ENCODE measurements around the gene ARMS2.

Gene ARMS2, protein sequence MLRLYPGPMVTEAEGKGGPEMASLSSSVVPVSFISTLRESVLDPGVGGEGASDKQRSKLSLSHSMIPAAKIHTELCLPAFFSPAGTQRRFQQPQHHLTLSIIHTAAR

DNA sequence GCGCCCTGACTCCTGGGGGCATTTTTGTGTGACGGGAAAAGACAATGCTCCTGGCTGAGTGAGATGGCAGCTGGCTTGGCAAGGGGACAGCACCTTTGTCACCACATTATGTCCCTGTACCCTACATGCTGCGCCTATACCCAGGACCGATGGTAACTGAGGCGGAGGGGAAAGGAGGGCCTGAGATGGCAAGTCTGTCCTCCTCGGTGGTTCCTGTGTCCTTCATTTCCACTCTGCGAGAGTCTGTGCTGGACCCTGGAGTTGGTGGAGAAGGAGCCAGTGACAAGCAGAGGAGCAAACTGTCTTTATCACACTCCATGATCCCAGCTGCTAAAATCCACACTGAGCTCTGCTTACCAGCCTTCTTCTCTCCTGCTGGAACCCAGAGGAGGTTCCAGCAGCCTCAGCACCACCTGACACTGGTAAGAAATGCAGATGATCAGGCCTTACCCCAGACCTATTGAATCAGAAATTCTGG, at the start of gene ARMS2:
ARMS2 (plus strand) TSS at position 51 of the 478 bp plus-strand sequence; CDS start at position 126, 75 bp downstream.
- DNase-seq (ENCODE audit: low spot score), result no peak

DNA sequence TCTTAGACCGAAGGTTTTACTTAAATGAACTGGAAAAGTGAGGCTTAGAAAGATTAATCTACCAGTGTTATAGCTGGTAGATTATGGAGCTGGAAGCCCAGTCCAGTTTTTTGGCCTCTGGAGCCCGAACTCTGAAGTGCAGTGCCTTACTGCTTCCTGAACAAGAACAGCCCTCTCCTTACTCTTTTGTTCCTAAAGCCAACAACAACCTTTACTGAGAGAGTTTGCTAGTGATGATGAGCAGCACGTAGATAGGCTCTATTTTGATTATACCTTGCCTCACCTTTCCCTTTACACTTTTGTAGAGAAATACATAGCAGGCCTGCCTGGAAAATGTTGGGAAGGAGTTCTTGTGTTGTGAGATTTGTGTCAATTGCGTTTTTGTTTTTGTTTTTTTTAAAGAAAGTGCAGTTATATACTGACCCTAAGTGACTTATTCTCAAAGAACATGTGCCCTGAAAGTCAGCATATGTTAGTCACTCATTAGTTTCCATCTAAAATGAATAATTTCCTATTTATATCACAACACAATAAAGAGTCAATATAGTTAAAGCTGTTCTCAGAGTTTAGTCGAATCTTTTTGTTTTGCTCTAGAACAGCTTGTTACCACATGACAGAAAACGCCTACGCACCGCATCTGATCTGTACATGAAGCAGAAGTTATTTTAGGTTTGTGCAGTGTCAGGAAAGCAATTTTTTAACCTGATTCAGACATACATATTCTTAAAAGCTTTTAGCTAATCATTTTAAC, 46.9 kb upstream of the ARMS2 start:
- no peak for DNase-seq (ENCODE audit: low spot score)

GRCh38 chr10:122413327-122413726, 41.1 kb upstream of the ARMS2 start:
- no peak for DNase-seq (ENCODE audit: low spot score)

- no peak for DNase-seq (ENCODE audit: low spot score)
Measured at GRCh38 chr10:122417667-122418066, 36.8 kb upstream of the ARMS2 start.

DNA sequence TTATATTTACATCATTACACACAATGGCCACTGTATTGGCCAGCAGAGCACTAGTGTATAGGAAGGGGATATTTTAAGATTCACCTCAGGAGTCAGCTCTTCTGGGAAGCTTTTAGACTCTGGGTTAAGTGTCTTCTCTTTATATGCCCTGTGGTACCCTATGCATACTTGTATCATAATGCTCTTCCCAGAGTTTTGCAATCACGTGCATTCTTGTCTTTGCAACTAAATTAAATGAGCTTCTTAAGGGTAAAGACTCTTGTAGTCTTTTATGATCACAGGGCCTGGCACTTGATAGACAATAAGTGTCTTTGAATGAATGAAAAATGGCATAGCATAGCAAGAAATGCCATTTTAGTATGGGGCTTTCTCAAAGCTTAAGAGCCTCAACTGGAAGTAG, 35.4 kb upstream of the ARMS2 start:
- DNase-seq (ENCODE audit: low spot score), result no peak

- no peak for DNase-seq (ENCODE audit: low spot score)
Measured at GRCh38 chr10:122419876-122420623, 34.4 kb upstream of the ARMS2 start.

DNA sequence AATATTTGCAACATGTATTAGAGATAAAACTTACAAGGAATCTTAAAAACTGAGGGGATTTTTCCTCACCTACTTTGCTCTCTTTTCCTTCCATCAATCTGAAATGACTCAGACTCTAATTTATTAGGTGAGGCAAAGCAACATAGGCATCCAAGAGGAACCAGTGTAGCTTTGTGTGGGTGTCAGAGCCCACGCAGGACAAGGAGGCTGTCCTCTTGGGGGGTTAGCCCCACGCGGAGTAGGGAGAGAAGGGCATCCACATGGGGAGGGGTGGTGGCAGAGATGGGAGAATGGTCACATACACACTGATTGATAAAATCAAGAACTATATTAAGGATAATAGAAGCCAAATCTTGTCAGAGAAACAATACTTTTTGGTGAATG, 33.8 kb upstream of the ARMS2 start:
- DNase-seq (ENCODE audit: low spot score), result no peak

GRCh38 chr10:122421054-122421625, 33.3 kb upstream of the ARMS2 start:
- no peak for DNase-seq (ENCODE audit: low spot score)

DNA sequence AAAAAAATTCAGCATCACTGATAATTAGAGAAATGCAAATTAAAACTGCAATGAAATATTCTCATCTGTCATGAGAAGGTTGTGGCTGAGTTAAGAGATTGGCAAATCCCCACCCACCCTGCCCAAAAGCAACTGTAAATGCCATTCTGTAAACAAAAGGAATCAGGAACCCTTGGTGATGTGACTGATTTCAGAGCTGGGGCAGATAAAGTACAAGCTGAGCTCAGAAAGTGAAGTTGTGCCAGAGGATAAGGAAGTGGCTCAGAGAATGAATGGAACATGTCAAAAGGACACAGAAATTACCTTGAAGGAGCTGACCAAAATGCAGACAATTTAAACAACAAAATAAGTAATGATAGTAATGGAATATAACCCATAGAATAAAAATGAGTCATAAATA, 32.7 kb upstream of the ARMS2 start:
- no peak for DNase-seq (ENCODE audit: low spot score)

DNA sequence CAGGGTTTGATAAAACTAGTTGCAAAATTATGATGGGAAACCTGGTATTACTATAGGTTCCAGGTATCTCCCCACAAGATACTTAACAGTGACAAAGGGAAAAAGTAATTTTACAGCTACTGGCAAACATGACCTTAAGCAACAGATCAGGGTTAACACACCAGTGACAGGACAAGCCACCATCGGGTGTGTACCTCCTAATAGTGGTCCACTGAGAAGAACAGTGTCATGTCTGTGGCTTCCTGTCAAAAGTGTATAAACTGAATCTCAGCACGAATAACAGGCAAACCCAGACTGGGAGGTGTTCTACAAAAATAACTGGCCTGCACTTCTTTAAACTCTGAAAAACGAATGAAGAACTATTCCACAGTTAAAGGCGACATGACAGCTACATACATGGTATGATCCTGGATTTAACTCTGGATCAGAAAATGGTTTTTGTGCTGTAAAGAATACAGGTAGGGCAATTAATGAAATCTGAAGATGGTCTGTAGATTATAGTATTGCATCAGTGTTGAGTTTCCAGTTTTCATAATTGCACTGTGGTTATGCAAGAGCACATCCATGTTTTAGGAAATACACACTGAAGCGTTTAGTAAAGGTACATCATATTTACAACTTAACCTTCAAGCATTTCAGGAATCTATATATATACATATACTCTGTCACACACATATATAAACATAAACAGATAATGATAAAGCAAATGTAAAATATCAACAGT, 32.0 kb upstream of the ARMS2 start:
- DNase-seq (ENCODE audit: low spot score), result no peak

DNA sequence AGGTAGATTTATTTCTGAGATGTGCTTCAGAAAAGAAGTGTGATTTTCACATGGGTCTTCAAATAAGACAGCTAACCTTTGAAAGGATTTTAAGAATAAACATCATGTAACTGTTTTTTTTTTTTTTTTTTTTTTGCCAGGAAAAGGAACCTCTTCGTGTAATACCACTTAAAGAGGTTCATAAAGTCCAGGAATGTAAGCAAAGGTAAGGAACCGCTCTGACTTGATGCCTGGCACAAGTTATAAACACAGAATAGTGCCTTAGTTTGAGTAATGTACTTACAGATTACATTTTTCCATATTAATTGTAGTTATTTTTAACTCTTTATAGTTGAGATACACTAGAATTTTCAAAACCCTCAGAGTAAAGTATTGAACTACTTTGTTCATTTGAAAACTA, 30.4 kb upstream of the ARMS2 start:
- no peak for DNase-seq (ENCODE audit: low spot score)

- no peak for DNase-seq (ENCODE audit: low spot score)
Measured at GRCh38 chr10:122426829-122427228, 27.6 kb upstream of the ARMS2 start.

DNA sequence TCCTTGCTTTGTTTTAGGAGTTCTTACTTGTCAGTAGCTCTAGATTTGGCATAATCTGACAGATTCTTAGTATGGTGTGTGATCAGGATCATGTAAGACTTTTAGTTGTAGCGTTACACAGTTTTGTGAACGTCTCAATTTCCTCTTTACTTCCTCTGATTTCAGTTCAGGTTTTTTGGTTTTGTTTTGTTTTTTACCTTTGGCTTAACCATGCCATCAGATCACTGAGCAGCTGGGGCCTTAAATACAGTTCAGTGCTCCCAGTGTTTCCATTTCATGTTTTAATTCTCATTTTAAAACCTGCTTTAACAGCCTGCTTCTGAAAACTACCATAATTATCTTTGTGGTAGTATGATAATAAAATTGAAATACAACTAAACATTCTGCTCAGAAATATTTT, 27.2 kb upstream of the ARMS2 start:
- DNase-seq (ENCODE audit: low spot score), result no peak

DNA sequence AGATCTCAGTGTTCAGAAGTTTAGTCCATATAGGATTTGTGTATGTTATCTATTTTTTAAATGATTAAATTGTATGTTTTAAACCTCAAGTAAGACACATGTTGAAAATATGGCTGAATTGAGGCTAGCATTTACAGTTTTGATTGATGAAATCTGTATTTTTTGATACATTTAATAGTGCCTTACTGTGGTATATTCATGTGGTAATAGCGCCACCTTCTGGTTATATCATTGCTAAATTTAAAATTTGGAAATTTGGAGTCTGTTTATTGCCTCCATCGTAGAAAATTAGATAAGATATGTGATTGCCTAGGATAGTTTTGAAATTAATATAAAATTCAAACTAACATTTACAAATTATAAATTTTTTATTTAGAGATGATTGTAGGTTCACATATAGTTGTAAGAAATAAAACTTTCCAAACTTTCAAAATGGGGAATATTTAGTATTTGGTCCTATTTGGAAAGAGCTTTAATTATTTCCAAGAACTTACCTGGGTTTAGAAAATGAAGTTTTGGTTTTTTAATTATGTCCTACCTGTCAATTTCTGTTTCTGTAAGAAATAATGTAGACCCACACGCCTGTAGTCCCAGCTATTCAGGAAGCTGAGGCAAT, 19.1 kb upstream of the ARMS2 start:
- DNase-seq (ENCODE audit: low spot score), result no peak

DNA sequence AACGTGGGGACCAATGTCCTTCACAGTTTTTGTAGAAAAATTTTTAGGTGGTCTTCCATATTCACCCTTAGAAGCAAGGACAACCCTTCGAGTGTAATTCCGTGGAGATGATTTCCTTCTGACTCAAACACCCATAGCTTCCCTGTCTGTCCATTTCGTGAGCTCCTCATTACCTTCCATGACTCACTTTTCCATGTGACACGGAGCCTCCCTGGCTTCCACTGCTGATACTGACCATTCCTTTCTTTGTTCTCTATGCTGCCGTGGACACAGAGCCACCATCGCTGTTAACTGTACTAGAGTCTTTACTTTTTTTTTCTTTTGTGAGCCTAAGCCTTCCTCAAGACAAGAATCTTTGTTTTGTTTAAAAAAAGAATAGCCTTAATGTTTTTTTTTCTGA, 12.5 kb upstream of the ARMS2 start:
- DNase-seq (ENCODE audit: low spot score), result no peak

- no peak for DNase-seq (ENCODE audit: low spot score)
Measured at GRCh38 chr10:122445469-122445868, 9.0 kb upstream of the ARMS2 start.

GRCh38 chr10:122445904-122446303, 8.5 kb upstream of the ARMS2 start:
- DNase-seq (ENCODE audit: low spot score), result no peak

DNA sequence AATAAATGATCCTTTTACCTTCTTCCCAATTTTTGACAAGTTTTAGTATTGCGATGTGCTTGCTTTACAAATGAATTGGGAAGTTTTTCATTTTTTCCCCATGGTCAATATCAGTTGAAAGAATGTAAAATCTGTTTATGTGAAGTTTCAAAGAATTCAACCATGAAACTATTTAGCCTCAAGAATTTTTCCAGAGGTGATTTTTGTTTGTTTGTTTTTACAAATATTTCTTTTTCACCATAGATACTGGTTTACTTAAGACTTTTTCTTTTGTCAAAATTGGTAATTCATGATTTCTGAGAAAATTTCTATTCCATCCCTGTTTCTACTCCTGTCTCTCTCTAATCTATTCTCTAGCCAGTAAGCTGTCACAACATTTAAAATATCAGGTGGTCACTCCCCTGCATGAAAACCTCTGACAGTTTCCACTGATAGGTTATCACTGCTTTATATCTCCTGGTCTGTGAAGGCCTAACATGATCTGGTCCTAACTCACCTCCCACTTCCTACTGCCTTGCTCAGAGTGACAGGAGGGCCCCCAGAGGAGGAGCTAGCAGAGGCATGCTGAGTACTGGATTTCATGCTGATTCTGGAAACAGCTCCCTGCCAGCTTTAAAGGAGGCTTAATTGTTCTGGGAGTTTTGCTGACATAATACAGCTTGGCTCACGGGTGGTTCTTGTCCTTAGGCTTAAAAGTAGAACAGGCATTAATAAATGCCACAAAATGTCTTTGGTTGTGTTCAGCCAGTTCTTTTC, 7.6 kb upstream of the ARMS2 start:
- no peak for DNase-seq (ENCODE audit: low spot score)

GRCh38 chr10:122448600-122448999, 5.9 kb upstream of the ARMS2 start:
- DNase-seq (ENCODE audit: low spot score), result no peak

GRCh38 chr10:122449153-122449552, 5.3 kb upstream of the ARMS2 start:
- DNase-seq (ENCODE audit: low spot score), result no peak

Data from left forelimb (tissue), 1 donor.